BJ (cell line): ENCODE data around the gene VSIG10L2. TPM values are rescaled to one million over a fixed set of nuclear protein-coding genes. Genes with fewer than 3 reads are reported as not detected.

Experiments used
- CTCF ChIA-PET: fragments of 350-600 bp; formaldehyde crosslinking; extraction: SDS; loops from one replicate; lab custom pipeline; 2021; ENCODE audit warnings: antibody characterized with exemption, inconsistent platforms; lab: Yijun Ruan, JAX
- POLR2A ChIA-PET: fragments of 300-600 bp; sonication (Branson Sonifier 250); formaldehyde crosslinking; extraction: SDS; loops from one replicate; lab custom pipeline; 2021; ENCODE audit warnings: antibody characterized with exemption; lab: Charles Lee
- DNase-seq: peaks from one replicate; pipeline ENCODE4 v3.0.0-alpha.2; 2011; ENCODE audit warnings: low read depth
- H3K27me3 ChIP-seq: 2 replicates; pipeline ENCODE4 v1.6.0; 2011; ENCODE audit warnings: low read length; ENCODE audit not compliant: control insufficient read depth, insufficient read depth
- H3K36me3 ChIP-seq: 2 replicates; pipeline ENCODE4 v1.5.1; 2011; ENCODE audit warnings: low read length; ENCODE audit not compliant: control insufficient read depth, insufficient read depth
- H3K4me3 ChIP-seq: 2 replicates; pipeline ENCODE4 v1.5.1; 2011; ENCODE audit warnings: low read depth, mild to moderate bottlenecking, control low read depth, low read length
- polyA plus RNA-seq: library from polyadenylated mRNA; depleted of rRNA; stranded (reverse); fragments of >200 nt; gene quantifications from 2 replicates; pipeline ENCODE4 v1.2.3, GENCODE V29; 2011
- TF ChIP-seq, protein P1 (sequence below): IDR thresholded peaks from 2 replicates; pipeline ENCODE4 v1.5.1; 2011; ENCODE audit warnings: low read depth, mild to moderate bottlenecking, control low read depth, inconsistent platforms, low read length, moderate library complexity; ENCODE audit not compliant: insufficient read depth

VSIG10L2 gene
- polyA plus RNA-seq, 1 experiment = not detected

DNA sequence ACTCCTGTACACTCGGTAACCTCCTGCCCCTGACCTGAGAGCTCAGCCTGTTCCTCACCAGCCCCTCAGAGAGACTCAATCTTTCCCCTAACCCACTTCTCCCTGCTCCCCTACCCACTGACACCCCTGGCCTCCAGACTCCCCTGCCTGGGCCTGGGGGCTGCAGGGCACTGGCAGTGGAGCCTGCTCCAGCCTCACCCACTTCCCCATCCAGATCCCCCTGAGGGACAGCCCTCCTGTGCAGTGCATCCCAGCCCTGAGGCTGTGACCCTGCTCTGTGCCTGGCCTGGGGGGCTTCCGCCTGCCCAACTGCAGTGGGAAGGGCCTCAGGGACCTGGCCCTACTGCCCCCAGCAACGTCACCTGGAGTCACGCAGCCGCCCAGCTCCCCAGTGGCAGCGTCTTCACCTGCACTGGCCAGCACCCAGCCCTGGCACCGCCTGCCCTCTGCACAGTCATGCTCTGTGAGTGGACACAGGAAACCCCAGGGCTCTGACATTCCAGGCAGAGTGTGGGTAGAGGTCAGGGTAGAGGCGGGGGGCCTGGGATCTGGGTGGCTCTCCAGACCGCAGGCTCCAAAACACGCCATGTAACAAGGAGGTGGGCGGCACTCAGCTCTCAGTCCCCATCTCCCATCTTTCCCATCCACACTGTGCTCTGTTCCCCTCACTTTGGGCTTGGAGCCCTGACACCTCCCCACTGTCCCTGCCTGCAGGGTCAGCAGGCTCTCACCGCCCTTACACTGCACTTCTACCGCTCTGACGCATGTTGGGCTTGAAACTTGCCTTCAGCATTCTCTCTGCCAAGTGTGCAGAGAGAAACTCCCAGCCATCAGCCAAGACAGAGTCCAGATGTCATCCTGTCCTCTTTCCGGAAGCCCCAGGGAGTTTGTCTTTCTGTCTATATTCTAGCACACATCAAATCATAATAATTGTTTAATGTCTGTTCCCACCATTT lies 5.1 kb downstream of the VSIG10L2 start:
- POLR2A ChIA-PET = no interaction called here
- Histone ChIP-seq H3K4me3 (no peak overlapping the region), H3K36me3 (no peaks in the 10 kb centered on the region), H3K27me3 (no peaks in the 10 kb centered on the region; the same call in 1 of the 2 replicates)
- CTCF ChIA-PET = interaction anchor here (1.7 kb wide), 1 partner anchor 9 kb away, joined by 6 read pairs; no protein-coding TSS in a partner anchor
- TF ChIP-seq, protein P1, sequence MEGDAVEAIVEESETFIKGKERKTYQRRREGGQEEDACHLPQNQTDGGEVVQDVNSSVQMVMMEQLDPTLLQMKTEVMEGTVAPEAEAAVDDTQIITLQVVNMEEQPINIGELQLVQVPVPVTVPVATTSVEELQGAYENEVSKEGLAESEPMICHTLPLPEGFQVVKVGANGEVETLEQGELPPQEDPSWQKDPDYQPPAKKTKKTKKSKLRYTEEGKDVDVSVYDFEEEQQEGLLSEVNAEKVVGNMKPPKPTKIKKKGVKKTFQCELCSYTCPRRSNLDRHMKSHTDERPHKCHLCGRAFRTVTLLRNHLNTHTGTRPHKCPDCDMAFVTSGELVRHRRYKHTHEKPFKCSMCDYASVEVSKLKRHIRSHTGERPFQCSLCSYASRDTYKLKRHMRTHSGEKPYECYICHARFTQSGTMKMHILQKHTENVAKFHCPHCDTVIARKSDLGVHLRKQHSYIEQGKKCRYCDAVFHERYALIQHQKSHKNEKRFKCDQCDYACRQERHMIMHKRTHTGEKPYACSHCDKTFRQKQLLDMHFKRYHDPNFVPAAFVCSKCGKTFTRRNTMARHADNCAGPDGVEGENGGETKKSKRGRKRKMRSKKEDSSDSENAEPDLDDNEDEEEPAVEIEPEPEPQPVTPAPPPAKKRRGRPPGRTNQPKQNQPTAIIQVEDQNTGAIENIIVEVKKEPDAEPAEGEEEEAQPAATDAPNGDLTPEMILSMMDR = no peak
- no peak for DNase-seq

DNA sequence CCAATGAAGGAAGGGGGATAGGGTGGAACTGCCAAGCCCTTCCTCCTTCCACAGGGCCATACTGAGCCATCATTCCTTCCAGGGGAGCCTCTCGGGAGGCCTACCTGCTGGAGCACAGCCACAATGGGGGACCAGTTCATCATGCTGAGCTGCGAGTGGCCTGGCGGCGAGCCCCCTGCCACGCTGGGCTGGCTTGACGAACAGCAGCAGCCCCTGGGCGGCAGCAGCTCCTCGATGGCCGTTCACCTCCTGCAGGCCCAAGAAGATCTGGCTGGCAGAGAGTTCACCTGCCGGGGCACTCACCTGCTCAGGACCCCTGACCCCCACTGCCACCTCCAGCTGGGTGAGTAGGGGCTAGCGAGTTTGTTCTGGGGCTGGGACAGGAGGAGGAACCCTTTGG lies 5.9 kb downstream of the VSIG10L2 start:
- no peaks in the 10 kb centered on the region for H3K36me3 ChIP-seq
- CTCF ChIA-PET = interaction anchor here (1.1 to 1.7 kb wide), 2 partner anchors 10 to 236 kb away, joined by 3 to 6 read pairs; no protein-coding TSS in a partner anchor
- POLR2A ChIA-PET = no interaction called here
- TF ChIP-seq, protein P1 = no peak
- H3K27me3 ChIP-seq = no peaks in the 10 kb centered on the region; the same call in 1 of the 2 replicates
- DNase-seq = no peak
- H3K4me3 ChIP-seq = no peak overlapping the region

DNA sequence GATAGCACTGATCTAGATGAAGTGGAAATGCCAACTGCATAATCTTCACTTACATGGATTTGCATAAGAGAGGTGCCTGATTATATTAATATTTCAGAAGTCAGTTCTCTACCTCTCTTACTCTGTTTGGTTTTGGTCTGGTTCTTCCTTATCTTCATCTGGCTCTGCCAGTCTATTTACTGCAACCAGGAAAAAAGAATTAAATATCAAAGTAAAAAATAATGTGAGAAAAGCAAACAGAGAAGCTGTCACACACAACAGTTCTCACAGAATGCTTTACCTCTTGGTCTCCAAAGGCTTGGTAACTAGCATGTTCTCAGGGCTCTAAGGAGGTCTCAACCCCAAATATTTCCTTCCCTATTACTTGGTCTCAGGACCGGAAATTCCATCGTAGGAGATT lies 6.7 kb downstream of the VSIG10L2 start:
- Histone ChIP-seq H3K36me3 (no peaks in the 10 kb centered on the region), H3K27me3 (no peaks in the 10 kb centered on the region; the same call in 1 of the 2 replicates), H3K4me3 (no peak overlapping the region)
- ChIA-PET CTCF (interaction anchor here (1.1 to 1.7 kb wide), 2 partner anchors 11 to 235 kb away, joined by 3 to 6 read pairs; no protein-coding TSS in a partner anchor), POLR2A (no interaction called here)
- TF ChIP-seq, protein P1 = no peak
- no peak for DNase-seq

GRCh38 chr11:125952973-125953372 lies 7.1 kb downstream of the VSIG10L2 start:
- Histone ChIP-seq H3K4me3 (no peak overlapping the region), H3K36me3 (no peaks in the 10 kb centered on the region), H3K27me3 (no peaks in the 10 kb centered on the region; the same call in 1 of the 2 replicates)
- no peak for DNase-seq
- ChIA-PET POLR2A (no interaction called here), CTCF (interaction anchor here (1.1 kb wide), 1 partner anchor 235 kb away, joined by 3 read pairs; no protein-coding TSS in a partner anchor)
- TF ChIP-seq, protein P1 = no peak

DNA sequence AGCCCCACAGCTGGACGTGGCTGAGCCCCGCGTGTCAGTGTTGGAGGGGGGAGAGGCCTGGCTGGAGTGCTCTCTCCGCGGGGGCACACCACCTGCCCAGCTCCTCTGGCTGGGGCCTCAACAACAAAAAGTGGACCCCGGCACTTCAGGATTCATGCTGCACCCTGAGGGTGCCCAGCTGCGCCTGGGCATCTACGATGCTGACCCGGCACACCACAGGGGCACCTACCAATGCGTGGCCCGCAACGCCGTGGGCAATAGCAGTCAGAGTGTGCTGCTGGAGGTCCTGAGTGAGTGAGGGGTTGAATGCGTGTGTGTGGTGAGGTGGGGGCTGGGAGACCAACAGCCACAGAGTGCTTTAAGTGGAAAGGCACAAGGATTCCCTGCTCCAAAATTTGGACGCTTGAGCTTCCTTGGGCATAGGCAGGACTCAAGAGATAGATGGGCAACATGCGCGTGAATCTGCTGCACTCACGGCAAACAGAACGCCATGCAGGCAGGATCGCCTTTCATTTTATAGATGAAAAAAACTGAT lies 7.6 kb downstream of the VSIG10L2 start:
- CTCF ChIA-PET = no interaction called here
- Histone ChIP-seq H3K27me3 (no peaks in the 10 kb centered on the region; the same call in 1 of the 2 replicates), H3K4me3 (no peak overlapping the region), H3K36me3 (no peaks in the 10 kb centered on the region)
- DNase-seq = no peak
- POLR2A ChIA-PET = no interaction called here
- TF ChIP-seq, protein P1 = no peak
